ENCODE data around the gene LUC7L3.

Gene LUC7L3

GRCh38 chr17:50763716-50764475 is 44.5 kb downstream of the LUC7L3 start:
- no peak for DNase-seq

GRCh38 chr17:50764734-50765149 is 45.3 kb downstream of the LUC7L3 start:
- DNase-seq, result no peak

DNA sequence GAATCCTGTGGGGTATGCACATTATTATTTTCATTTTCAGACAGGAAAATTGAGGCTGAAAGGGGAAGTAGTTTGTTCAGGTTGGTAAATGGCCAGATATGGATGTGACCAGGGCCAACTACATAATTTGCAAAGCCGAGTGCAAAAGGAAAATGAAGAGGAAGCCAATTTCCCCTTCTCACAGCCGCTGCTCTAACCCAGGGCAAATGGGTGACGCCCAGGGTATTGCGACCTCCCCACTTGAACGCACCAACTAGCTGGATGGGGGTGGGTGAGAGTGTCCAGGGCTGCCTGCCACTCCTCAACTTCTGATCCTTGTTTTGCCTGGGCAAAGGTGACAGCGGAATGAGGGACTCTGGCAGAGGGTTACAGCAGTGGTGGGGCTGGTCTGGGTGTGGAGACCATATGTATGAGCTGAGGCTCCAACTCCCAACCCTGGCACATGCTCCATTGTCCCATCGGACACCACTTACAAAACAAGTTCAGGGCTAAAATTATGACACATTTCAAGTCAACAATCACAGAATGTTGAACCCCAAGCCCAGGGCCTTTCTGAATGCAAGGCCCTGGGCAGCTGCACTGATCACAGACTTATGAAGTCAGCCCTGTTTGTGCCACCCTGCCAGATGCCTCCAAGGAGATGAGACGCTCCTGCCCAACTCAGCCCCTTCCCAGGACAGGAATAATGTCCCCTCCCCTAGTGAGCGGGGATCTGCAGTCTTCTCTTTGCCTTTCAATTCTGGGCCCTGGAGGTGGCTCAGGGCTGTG is 46.2 kb downstream of the LUC7L3 start:
- DNase-seq, result peak; percentile 55

DNA sequence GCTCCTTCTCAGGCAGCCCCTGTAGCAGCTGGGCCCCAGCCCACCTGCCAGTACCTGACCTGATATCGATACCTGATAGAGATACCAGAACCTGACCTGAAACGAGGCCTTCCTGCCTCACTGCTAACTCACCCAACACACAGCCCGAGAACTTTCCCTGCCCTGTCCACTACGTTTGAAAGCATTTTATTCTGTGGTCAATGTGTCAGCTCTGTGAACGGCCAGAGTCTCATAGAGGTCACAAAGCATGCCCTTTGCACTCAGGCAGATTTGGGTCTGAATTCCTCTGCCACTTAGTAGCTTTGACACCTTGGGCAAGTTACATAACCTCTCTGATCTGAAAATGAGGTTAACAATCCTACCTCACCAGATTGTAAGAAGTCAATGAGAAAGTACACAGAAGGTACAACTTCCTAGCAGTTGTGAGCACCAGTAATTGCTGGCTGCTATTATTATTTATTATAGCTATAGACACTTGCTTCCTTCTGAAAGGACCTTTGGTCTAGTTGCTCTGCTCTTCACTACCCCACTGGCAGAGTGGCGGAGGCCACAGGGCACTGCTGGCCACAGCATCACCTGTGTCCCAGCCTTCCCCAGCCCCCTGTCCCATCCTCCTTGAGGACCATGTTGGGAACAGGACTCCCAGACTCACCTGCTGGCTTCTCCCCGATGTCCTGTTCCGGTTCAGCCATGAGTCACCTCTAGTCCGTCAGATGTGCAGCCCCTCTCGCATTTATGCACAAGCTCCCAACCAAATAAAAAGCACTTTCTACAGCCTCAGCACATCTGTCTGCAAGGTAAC is 47.0 kb downstream of the LUC7L3 start:
- DNase-seq, result no peak

- DNase-seq, result no peak
These were observed 47.6 kb downstream of the LUC7L3 start for GRCh38 chr17:50767030-50767429.

DNA sequence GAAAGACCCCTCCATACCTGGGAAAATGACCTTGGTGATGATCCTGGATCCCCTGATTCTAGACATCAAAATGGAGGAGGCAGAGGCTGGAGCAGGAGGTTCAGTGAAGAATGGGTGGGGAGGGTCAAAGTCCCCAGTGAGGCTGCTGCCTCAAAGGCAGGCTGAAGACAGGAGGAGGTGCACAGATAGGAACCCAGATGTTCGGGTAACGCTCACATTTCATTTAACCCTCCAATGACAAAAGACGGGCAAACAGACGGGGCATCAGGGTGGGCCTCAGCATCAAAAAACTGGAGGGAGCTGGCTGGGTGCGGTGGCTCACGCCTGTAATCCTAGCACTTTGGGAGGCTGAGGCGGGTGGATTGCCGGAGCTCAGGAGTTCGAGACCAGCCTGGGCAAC is 48.0 kb downstream of the LUC7L3 start, which contains the start of gene ANKRD40CL:
TSS of gene ANKRD40CL (minus strand) at position 73 of the 400 bp plus-strand sequence. CDS start 605 bp downstream, outside the sequence.
- DNase-seq, result no peak

GRCh38 chr17:50768346-50768761 is 49.0 kb downstream of the LUC7L3 start:
- no peak for DNase-seq

GRCh38 chr17:50769884-50770283 is 50.5 kb downstream of the LUC7L3 start:
- no peak for DNase-seq

DNA sequence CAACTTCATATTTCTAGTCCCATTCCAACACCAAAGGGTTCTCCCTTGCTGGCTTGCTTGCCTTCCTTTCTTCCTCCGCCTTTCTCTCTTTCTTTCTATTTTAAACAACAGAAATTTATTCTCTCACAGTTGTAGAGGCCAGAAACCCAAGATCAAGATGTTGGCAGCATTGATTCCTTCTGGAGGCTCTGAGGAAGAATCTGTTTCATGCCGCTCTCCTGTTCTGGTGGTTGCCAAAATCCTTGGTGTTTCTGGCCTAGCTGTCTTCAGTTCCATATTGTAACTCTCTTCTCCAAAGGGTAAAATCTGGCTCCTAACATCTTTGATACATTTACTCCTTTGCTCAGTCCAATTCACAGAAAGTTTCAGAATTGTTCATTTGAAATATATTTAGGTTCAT is 50.9 kb downstream of the LUC7L3 start:
- no peak for DNase-seq

- DNase-seq, result no peak
These were observed 52.8 kb downstream of the LUC7L3 start for GRCh38 chr17:50771991-50772785.

- DNase-seq, result no peak
These were observed 54.9 kb downstream of the LUC7L3 start for GRCh38 chr17:50774225-50774803.

DNA sequence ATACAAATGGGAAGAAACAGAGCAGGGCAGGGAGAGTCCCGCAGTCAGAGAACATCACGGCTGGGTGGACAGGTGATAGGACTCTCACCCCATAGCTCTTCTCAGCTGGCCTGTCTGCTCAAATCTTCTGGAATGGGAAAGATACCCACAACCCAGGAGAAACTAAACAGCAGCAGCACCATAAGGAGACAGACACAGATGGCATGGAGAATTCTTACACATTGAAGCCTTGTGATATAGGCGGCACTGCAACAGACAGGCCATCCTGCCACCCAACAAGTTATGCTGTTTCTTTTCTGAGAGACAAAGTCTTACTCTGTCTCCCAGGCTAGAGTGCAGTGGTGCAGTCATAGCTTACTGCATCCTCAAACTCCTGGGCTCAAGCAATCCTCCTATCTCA is 56.5 kb downstream of the LUC7L3 start:
- no peak for DNase-seq

DNA sequence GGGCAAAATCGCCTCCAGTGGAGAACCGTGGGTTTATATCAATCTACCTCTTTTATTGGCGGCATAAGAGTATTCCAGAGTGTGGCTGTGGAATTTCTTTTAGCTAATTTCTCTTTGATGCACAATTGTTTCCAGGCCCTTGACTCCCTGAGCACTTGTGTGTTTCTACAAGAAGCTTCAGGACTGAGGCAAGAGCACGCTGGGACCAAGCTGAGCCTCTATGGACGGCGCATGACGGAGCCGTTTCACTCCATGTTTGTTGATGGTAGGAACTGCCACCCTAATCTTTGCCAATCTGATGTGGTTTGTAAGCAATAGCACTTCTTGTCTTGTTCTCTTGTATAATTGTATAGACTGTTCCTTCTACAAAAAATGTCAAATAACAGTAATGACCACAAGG is 59.1 kb downstream of the LUC7L3 start:
- DNase-seq, result no peak

DNA sequence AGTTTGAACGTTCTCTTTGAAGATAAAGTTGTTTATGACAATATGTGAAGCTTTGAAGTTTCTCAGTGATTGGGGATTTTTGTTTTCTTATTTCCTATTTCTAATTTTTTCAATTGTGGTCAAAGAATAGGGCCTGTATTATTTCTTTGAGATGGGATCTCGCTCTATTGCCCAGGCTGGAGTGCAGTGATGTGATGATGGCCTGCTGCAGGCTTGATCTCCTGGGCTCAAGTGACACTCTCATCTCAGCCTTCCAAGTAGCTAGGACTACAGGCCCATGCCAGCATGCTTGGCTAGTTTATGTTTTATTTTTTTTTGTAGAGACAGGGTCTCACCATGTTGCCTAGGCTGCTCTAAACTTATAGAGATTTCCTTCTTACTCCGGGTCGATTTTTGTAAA is 59.6 kb downstream of the LUC7L3 start:
- no peak for DNase-seq

GRCh38 chr17:50779747-50780353 is 60.4 kb downstream of the LUC7L3 start:
- no peak for DNase-seq

DNA sequence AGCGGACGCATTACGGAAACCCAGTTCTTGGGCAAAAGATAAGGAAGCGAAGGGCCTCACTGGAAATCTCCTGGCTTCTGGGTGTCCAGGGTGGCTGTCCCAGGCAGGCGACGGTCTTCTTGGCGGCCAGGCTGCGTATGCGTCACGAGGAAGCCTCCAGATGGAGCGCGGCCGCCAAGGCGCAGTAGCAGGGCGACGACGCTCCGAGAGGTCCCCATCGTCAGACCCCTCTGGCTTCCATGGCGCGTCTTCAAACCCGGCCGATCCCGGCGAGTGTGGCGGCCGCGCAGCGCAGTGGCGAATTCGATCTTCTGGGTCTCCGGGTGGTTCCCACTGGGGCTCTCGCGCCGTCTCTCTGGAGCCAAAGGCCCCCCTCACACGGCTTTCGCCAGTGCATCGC is 61.8 kb downstream of the LUC7L3 start:
- no peak for DNase-seq

DNA sequence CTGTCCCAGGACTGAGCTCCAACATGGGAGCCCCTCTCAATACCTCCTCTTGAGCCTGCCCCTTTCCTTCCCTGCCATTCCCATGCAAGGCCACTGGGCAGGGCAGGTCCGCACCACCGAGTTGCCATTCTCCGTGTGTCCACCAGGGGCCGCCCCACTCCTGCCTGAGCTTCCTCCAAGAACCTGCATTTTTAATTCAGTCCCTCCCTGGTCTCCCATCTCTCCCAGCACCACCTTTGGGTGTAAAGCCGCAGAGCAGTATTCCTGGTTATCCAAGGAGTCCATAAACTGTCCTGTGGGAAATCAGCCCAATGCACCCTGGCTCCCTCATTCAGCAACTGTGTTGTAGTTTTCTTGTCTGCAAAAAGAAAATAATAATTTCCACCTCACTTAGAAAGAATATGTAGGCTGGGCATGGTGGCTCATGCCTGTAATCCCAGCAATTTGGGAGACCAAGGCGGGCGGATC is 63.8 kb downstream of the LUC7L3 start:
- peak; percentile 88 for DNase-seq

- DNase-seq, result no peak
These were observed 64.5 kb downstream of the LUC7L3 start for GRCh38 chr17:50783905-50784304.

DNA sequence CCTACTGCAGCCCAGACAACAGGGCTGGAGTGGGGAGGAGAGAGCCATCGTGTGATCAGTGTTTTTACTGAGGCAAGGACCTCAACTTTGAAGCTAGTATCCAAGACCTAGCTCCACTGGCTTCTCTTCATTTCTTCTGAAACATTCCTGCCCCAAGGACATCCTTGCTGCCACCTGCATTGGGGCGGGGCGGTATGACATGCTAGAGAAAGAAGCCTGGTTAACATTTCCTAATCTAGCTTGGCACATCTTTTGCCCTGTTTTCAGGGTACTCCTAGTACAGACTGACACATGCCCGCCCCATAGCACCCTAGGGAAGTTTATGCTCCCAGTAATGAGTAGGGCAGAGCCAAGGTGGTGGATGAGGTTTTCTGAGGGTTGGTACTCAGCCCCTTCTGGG is 65.7 kb downstream of the LUC7L3 start:
- DNase-seq, result no peak

DNA sequence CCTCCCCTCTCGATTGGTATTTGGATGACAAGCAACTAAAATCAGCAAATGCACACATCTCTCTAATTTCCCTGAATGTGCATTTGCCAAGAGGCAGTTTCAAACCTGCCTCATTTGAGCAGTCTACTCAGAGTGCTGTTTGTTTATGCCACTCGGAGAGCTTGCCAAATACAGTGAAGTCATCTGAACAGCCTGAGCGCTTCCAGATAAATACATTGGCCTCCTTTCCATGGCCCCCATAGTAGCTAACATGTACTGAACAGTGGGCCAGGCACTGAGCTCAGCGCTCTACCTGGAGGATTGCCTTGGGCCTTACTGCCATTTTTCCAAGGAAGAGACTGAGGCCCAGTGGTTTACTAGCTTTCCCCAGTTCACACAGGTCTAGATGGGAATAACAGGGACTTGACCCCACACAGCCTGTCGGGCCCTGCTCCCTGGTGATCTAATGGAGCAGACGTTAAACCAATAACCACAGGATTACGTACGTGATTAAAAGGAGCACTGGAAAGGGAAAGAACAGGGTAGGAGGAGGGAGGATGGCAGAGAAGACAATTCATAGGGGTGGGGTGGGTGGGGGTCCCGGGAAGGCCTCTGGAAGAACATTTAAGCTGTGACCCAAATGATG is 66.7 kb downstream of the LUC7L3 start:
- DNase-seq, result no peak

GRCh38 chr17:50787106-50787505 is 67.7 kb downstream of the LUC7L3 start:
- DNase-seq, result no peak
